GM12878 (cell line): ENCODE results near the gene SMG9. TPM values are rescaled to one million over a fixed set of nuclear protein-coding genes. Genes with fewer than 3 reads are reported as not detected.

ENCODE experiments used
- ATAC-seq: fragments of 200-7000 bp; cut with Tn5 transposase; 3 replicates; pipeline ENCODE4 v1.9.1; 2020; ENCODE audit warnings: mild to moderate bottlenecking, moderate library complexity
- BruUV-seq: library from RNA; stranded (reverse); fragments of 400-500 nt; replicated peaks from 2 replicates; lab custom pipeline; 2021; lab: Mats Ljungman, UMichigan
- CTCF ChIA-PET: fragments of 300-600 bp; sonication (Branson Sonifier 250); formaldehyde crosslinking; extraction: SDS; loops from one replicate; lab custom pipeline; 2021; ENCODE audit warnings: inconsistent platforms; lab: Yijun Ruan, JAX
- POLR2A ChIA-PET: fragments of 350-600 bp; formaldehyde crosslinking; extraction: SDS; loops from one replicate; lab custom pipeline; 2021; ENCODE audit warnings: inconsistent platforms; lab: Charles Lee
- RAD21 ChIA-PET: fragments of 300-600 bp; sonication (Branson Sonifier 250); formaldehyde crosslinking; loops from one replicate; lab custom pipeline; 2023; ENCODE audit warnings: antibody characterized with exemption; ENCODE audit not compliant: unreplicated experiment; lab: Charles Lee
- SMC1A ChIA-PET: fragments of 300-600 bp; sonication (Branson Sonifier 250); formaldehyde crosslinking; loops from one replicate; lab custom pipeline; 2023; ENCODE audit not compliant: unreplicated experiment, uncharacterized antibody; lab: Charles Lee
- DNase-seq: peaks from one replicate; pipeline ENCODE4 v3.0.0-alpha.2; 2011; ENCODE audit warnings: low read depth, low spot score
- FAIRE-seq: peaks from 3 replicates; lab custom pipeline; 2011; peaks lifted over from hg19 to GRCh38; lab: Jason Lieb, UNC
- H2AFZ ChIP-seq: 2 replicates; pipeline ENCODE4 v1.6.0; 2011; ENCODE audit warnings: low read depth, low read length, control low read depth; ENCODE audit not compliant: control insufficient read depth
- H3K27ac ChIP-seq: 2 replicates; pipeline ENCODE4 v1.5.1; 2011; ENCODE audit warnings: control low read depth; ENCODE audit not compliant: control insufficient read depth, insufficient read depth
- H3K27me3 ChIP-seq, 2 experiments: replicated peaks in 1 of 2; 2 replicates each; pipeline versions ENCODE4 v1.6.0 to v1.6.1; 2011; ENCODE audit warnings: low read length in 1 of 2; ENCODE audit not compliant: control insufficient read depth in 2 of 2, insufficient read depth in 2 of 2
- H3K36me3 ChIP-seq, 2 experiments: 2 replicates each; pipeline ENCODE4 v1.5.1; 2011; ENCODE audit warnings: low read length in 1 of 2; ENCODE audit not compliant: control insufficient read depth in 2 of 2, insufficient read depth in 2 of 2
- H3K4me1 ChIP-seq: 2 replicates; pipeline ENCODE4 v1.6.1; 2011; ENCODE audit warnings: mild to moderate bottlenecking, low read length, moderate library complexity, mixed read lengths; ENCODE audit not compliant: control insufficient read depth, insufficient read depth
- H3K4me2 ChIP-seq: 2 replicates; pipeline ENCODE4 v1.6.0; 2011; ENCODE audit warnings: control low read depth; ENCODE audit not compliant: control insufficient read depth, insufficient read depth
- H3K4me3 ChIP-seq: fragments of 200-600 bp; sonication (generic); 2 replicates; pipeline ENCODE4 v1.5.1; 2016
- H3K79me2 ChIP-seq: 2 replicates; pipeline ENCODE4 v1.6.0; 2011; ENCODE audit warnings: low read length; ENCODE audit not compliant: control insufficient read depth, insufficient read depth
- H3K9ac ChIP-seq: 2 replicates; pipeline ENCODE4 v1.8.0; 2011; ENCODE audit warnings: low read length, control low read depth, mixed read lengths; ENCODE audit not compliant: control insufficient read depth, insufficient read depth
- H3K9me3 ChIP-seq: replicated peaks from 3 replicates; pipeline ENCODE4 v1.5.1; 2011; ENCODE audit warnings: mild to moderate bottlenecking, low read length; ENCODE audit not compliant: control insufficient read depth, insufficient read depth
- H4K20me1 ChIP-seq: 2 replicates; pipeline ENCODE4 v1.6.0; 2011; ENCODE audit not compliant: control insufficient read depth, insufficient read depth
- ASH2L ChIP-seq: fragments of 300-600, 200-600 bp; sonication (generic); IDR thresholded peaks from 2 replicates; pipeline ENCODE4 v1.6.1; 2017; ENCODE audit warnings: low read depth, mild to moderate bottlenecking, borderline replicate concordance
- ATF2 ChIP-seq: IDR thresholded peaks from 2 replicates; pipeline ENCODE4 v1.6.1; 2012; ENCODE audit warnings: low read length, inconsistent platforms
- BCL3 ChIP-seq: IDR thresholded peaks from 2 replicates; pipeline ENCODE4 v1.6.1; 2011; ENCODE audit warnings: borderline replicate concordance, low read depth, mild to moderate bottlenecking, moderate library complexity, low read length; ENCODE audit not compliant: insufficient read depth, poor library complexity, severe bottlenecking
- EZH2 ChIP-seq: IDR thresholded peaks from 2 replicates; pipeline ENCODE4 v1.6.1; 2012; ENCODE audit warnings: low read depth, mild to moderate bottlenecking, control low read depth, inconsistent platforms, low read length, borderline replicate concordance; ENCODE audit not compliant: control insufficient read depth
- FOS ChIP-seq: IDR thresholded peaks from 3 replicates; pipeline ENCODE4 v1.6.1; 2011; ENCODE audit warnings: borderline replicate concordance; ENCODE audit not compliant: insufficient read length; ENCODE audit errors: extremely low read depth
- HDGF ChIP-seq: fragments of 450-650 bp; IDR thresholded peaks from 2 replicates; pipeline ENCODE4 v1.6.1; 2016; ENCODE audit warnings: antibody characterized with exemption
- MTA2 ChIP-seq: fragments of 450-650 bp; IDR thresholded peaks from 2 replicates; pipeline ENCODE4 v1.6.1; 2016; ENCODE audit warnings: low read depth, mild to moderate bottlenecking, moderate library complexity
- MYB ChIP-seq: fragments of 150-350 bp; IDR thresholded peaks from 2 replicates; pipeline ENCODE4 v1.6.1; 2014; ENCODE audit warnings: mild to moderate bottlenecking, low read depth, low read length, borderline replicate concordance
- NFXL1 ChIP-seq: fragments of 450-650 bp; IDR thresholded peaks from 2 replicates; pipeline ENCODE4 v1.6.1; 2017; ENCODE audit warnings: antibody characterized with exemption, mild to moderate bottlenecking, borderline replicate concordance
- PKNOX1 ChIP-seq: fragments of 450-650 bp; IDR thresholded peaks from 2 replicates; pipeline ENCODE4 v1.6.1; 2016; ENCODE audit warnings: mild to moderate bottlenecking
- POLR2AphosphoS2 ChIP-seq: IDR thresholded peaks from 2 replicates; pipeline ENCODE4 v1.6.1; 2011; ENCODE audit warnings: low read depth, mild to moderate bottlenecking, low read length, improper control_type of control experiment, moderate library complexity
- SREBF2 ChIP-seq: IDR thresholded peaks from 2 replicates; pipeline ENCODE4 v1.6.1; 2012; ENCODE audit warnings: mild to moderate bottlenecking, low read length
- STAT1 ChIP-seq: fragments of 450-650 bp; conservative IDR thresholded peaks from 2 replicates; pipeline ENCODE4 v1.6.1; 2014; ENCODE audit warnings: antibody characterized with exemption, mild to moderate bottlenecking
- STAT3 ChIP-seq: IDR thresholded peaks from 2 replicates; pipeline ENCODE4 v1.6.1; 2011; ENCODE audit warnings: low read depth, low read length, improper control_type of control experiment
- SUZ12 ChIP-seq: fragments of 200-600 bp; sonication (generic); IDR thresholded peaks from one replicate; pipeline ENCODE4 v1.6.1; 2018; ENCODE audit warnings: antibody characterized with exemption, mild to moderate bottlenecking; ENCODE audit not compliant: unreplicated experiment
- WGBS: methylation state at CpG from one replicate; pipeline ENCODE4 v1.1.6; 2016; ENCODE audit warnings: low lambda C conversion rate; ENCODE audit not compliant: insufficient replicate concordance, insufficient coverage; ENCODE audit errors: missing lambda C conversion rate; 5-methylcytosine and 5-hydroxymethylcytosine counted together
- in situ Hi-C: fragments of 300-500 bp; cut with MboI; formaldehyde crosslinking; loops from 9 replicates; pipeline ENCODE4 v1.14.3; 2018; ENCODE audit warnings: mixed read lengths
- intact Hi-C: fragments of 100-400 bp; cut with micrococcal nuclease; formaldehyde crosslinking; loops from one replicate; pipeline ENCODE4 v1.14.2; 2022; ENCODE audit not compliant: unreplicated experiment
- polyA plus RNA-seq, 11 experiments: library from polyadenylated mRNA; depleted of rRNA in 4 of 11; unstranded in 6 of 11; stranded (reverse) in 5 of 11; fragments of >200 nt; fragmentation: Nextera tagmentation in 4 of 11; fragmentation: Illumina TruSeq in 1 of 11; extraction: Ambion mirVana in 4 of 11; extraction: Trizol in 1 of 11; gene quantifications; 1 replicate in 1 of 11; 2 replicates in 10 of 11; pipeline versions ENCODE4 v1.2.1 to v1.2.3, GENCODE V29; 2011 to 2016; ENCODE audit warnings: inconsistent platforms in 2 of 11, missing spikeins in 2 of 11, low read depth in 1 of 11
- total RNA-seq, 4 experiments: library from RNA; depleted of rRNA in 3 of 4; stranded (reverse); fragments of >200 nt in 3 of 4; fragmentation: Illumina TruSeq in 1 of 4; extraction: Trizol in 1 of 4; gene quantifications; 2 replicates each; pipeline versions ENCODE4 v1.2.1 to v1.2.3, GENCODE V29; 2013 to 2021

SMG9 gene
- total and polyA plus RNA-seq, 10 of the 15 experiments (the other 5 are each of a cell fraction or from before 2014, with no cell fraction given) = 0.69 to 52.2 (median 28.1) TPM

- TF ChIP-seq MYB = no peak
- TF ChIP-seq ATF2 = no peak
- TF ChIP-seq HDGF = no peak
- no peak for TF ChIP-seq SUZ12
- no peak for TF ChIP-seq EZH2
- no peak for TF ChIP-seq ASH2L
- TF ChIP-seq POLR2AphosphoS2 = no peak
- TF ChIP-seq BCL3 = no peak
- TF ChIP-seq NFXL1 = no peak
- no peak for TF ChIP-seq STAT1
- no peak for TF ChIP-seq FOS
- TF ChIP-seq MTA2 = no peak
- TF ChIP-seq STAT3 = no peak
- TF ChIP-seq SREBF2 = no peak
- TF ChIP-seq PKNOX1 = no peak
- Histone ChIP-seq H2AFZ (no peak overlapping the region), H3K79me2 (no peaks in the 10 kb centered on the region), H3K27me3 (no peaks in the 10 kb centered on the region), H3K4me3 (no peak overlapping the region), H3K36me3 (no peaks in the 10 kb centered on the region), H3K27ac (no peak overlapping the region), H3K9ac (no peak overlapping the region), H3K9me3 (peaks cover 5% of the 10 kb centered on the region; the same call in 2 of the 3 replicates), H4K20me1 (no peaks in the 10 kb centered on the region), H3K4me1 (no peaks in the 10 kb centered on the region), H3K4me2 (no peak overlapping the region)
- BruUV-seq = no TSS peak
- FAIRE-seq (no peak), ATAC-seq (no peak), DNase-seq (no peak)
- 15% methylated on average over 1 of the region's 1 CpG for WGBS
- POLR2A ChIA-PET = interaction anchor here (0.6 kb wide), 1 partner anchor 233 kb away, joined by 3 read pairs; no protein-coding TSS in a partner anchor
- in situ Hi-C loops (no loop called here), intact Hi-C loops (no loop called here)
- SMC1A ChIA-PET = no interaction called here
- CTCF ChIA-PET = no interaction called here
- RAD21 ChIA-PET = interaction anchor here (1.2 kb wide), 1 partner anchor 19 kb away, joined by 4 read pairs; no protein-coding TSS in a partner anchor
These were observed 67.1 kb downstream of the SMG9 start for GRCh38 chr19:43687660-43687997.
